H9 (cell line): ENCODE data around the gene RFT1. TPM values are rescaled to one million over a fixed set of nuclear protein-coding genes. Genes with fewer than 3 reads are reported as not detected.

Source experiments
- DNase-seq: peaks from one replicate; pipeline ENCODE4 v3.0.0-alpha.2; 2017
- H2AFZ ChIP-seq: one replicate; pipeline ENCODE4 v1.6.1; 2013; ENCODE audit warnings: mild to moderate bottlenecking, low read length, control low read depth, moderate library complexity
- H2AK5ac ChIP-seq: 2 replicates; pipeline ENCODE4 v1.6.1; 2013; ENCODE audit warnings: low read length, control low read depth, mixed read lengths; ENCODE audit not compliant: insufficient read length
- H2BK120ac ChIP-seq: one replicate; pipeline ENCODE4 v1.6.1; 2013; ENCODE audit warnings: low read depth, mild to moderate bottlenecking, low read length, control low read depth, inconsistent platforms; ENCODE audit not compliant: poor library complexity, severe bottlenecking
- H2BK12ac ChIP-seq: 2 replicates; pipeline ENCODE4 v1.6.1; 2013; ENCODE audit warnings: low read length, control low read depth, mixed read lengths, low read depth; ENCODE audit not compliant: insufficient read length
- H2BK15ac ChIP-seq: 2 replicates; pipeline ENCODE4 v1.6.1; 2013; ENCODE audit warnings: low read depth, low read length, control low read depth
- H2BK20ac ChIP-seq: one replicate; pipeline ENCODE4 v1.6.1; 2013; ENCODE audit warnings: low read depth, mild to moderate bottlenecking, low read length, control low read depth, inconsistent platforms; ENCODE audit not compliant: poor library complexity, severe bottlenecking
- H2BK5ac ChIP-seq: 2 replicates; pipeline ENCODE4 v1.6.1; 2013; ENCODE audit warnings: low read length, control low read depth, mixed read lengths; ENCODE audit not compliant: insufficient read length
- H3K14ac ChIP-seq: 2 replicates; pipeline ENCODE4 v1.6.1; 2013; ENCODE audit warnings: low read length, control low read depth; ENCODE audit not compliant: insufficient read depth
- H3K18ac ChIP-seq: 2 replicates; pipeline ENCODE4 v1.6.1; 2013; ENCODE audit warnings: low read depth, mild to moderate bottlenecking, mixed read lengths, low read length, control low read depth; ENCODE audit not compliant: insufficient read length
- H3K23ac ChIP-seq: 2 replicates; pipeline ENCODE4 v1.6.1; 2013; ENCODE audit warnings: low read length, control low read depth, mixed read lengths, low read depth; ENCODE audit not compliant: insufficient read length
- H3K23me2 ChIP-seq: 2 replicates; pipeline ENCODE4 v1.6.1; 2013; ENCODE audit warnings: low read depth, mild to moderate bottlenecking, mixed read lengths, low read length, control low read depth; ENCODE audit not compliant: insufficient read length, poor library complexity, severe bottlenecking
- H3K27ac ChIP-seq: 2 replicates; pipeline ENCODE4 v1.5.1; 2013; ENCODE audit warnings: low read length, control low read depth, mixed read lengths, low read depth; ENCODE audit not compliant: insufficient read length
- H3K27me3 ChIP-seq: 2 replicates; pipeline ENCODE4 v1.6.1; 2013; ENCODE audit warnings: low read length, control low read depth, inconsistent platforms; ENCODE audit not compliant: insufficient read depth
- H3K4ac ChIP-seq: 2 replicates; pipeline ENCODE4 v1.6.1; 2013; ENCODE audit warnings: low read depth, mild to moderate bottlenecking, control low read depth, inconsistent platforms, low read length, moderate library complexity
- H3K4me1 ChIP-seq: 2 replicates; pipeline ENCODE4 v1.6.1; 2013; ENCODE audit warnings: low read length, control low read depth, inconsistent platforms; ENCODE audit not compliant: insufficient read depth
- H3K4me2 ChIP-seq: 2 replicates; pipeline ENCODE4 v1.6.1; 2013; ENCODE audit warnings: low read length, control low read depth, mixed read lengths; ENCODE audit not compliant: insufficient read length, insufficient read depth
- H3K56ac ChIP-seq: 2 replicates; pipeline ENCODE4 v1.6.1; 2013; ENCODE audit warnings: low read depth, mild to moderate bottlenecking, mixed read lengths, low read length, control low read depth; ENCODE audit not compliant: insufficient read length
- H3K79me1 ChIP-seq: 2 replicates; pipeline ENCODE4 v1.6.1; 2013; ENCODE audit warnings: low read depth, mild to moderate bottlenecking, moderate library complexity, low read length, control low read depth, inconsistent platforms; ENCODE audit not compliant: insufficient read depth, poor library complexity, severe bottlenecking
- H3K79me2 ChIP-seq: 2 replicates; pipeline ENCODE4 v1.6.1; 2013; ENCODE audit warnings: low read length, control low read depth, inconsistent platforms; ENCODE audit not compliant: insufficient read depth
- H3K9ac ChIP-seq: 2 replicates; pipeline ENCODE4 v1.6.1; 2013; ENCODE audit warnings: low read length, control low read depth, mixed read lengths; ENCODE audit not compliant: insufficient read length; ENCODE audit errors: extremely low read depth
- H3K9me3 ChIP-seq: one replicate; pipeline ENCODE4 v1.6.1; 2013; ENCODE audit warnings: low read depth, low read length, inconsistent platforms; ENCODE audit not compliant: control insufficient read depth
- H3T11ph ChIP-seq: one replicate; pipeline ENCODE4 v1.6.1; 2013; ENCODE audit warnings: mild to moderate bottlenecking, low read length, control low read depth, inconsistent platforms
- H4K20me1 ChIP-seq: one replicate; pipeline ENCODE4 v1.6.1; 2013; ENCODE audit not compliant: control insufficient read depth, insufficient read length, insufficient read depth
- H4K5ac ChIP-seq: 2 replicates; pipeline ENCODE4 v1.6.1; 2013; ENCODE audit warnings: low read depth, mild to moderate bottlenecking, mixed read lengths, low read length, control low read depth; ENCODE audit not compliant: insufficient read length
- H4K8ac ChIP-seq: replicated peaks from 2 replicates; pipeline ENCODE4 v1.6.1; 2013; ENCODE audit warnings: low read length, control low read depth, mixed read lengths, low read depth; ENCODE audit not compliant: insufficient read length
- H4K91ac ChIP-seq: 2 replicates; pipeline ENCODE4 v1.6.1; 2013; ENCODE audit warnings: low read depth, mild to moderate bottlenecking, moderate library complexity, mixed read lengths, low read length, control low read depth; ENCODE audit not compliant: insufficient read length
- H3K27ac Mint-ChIP-seq, 3 experiments: 2 replicates in 2 of 3; 3 replicates in 1 of 3; pipeline ENCODE4 v1.8.0; 2020 to 2021; ENCODE audit warnings: mixed read lengths in 3 of 3, mild to moderate bottlenecking in 1 of 3, moderate library complexity in 1 of 3
- H3K27me3 Mint-ChIP-seq: 2 replicates; pipeline ENCODE4 v1.8.0; 2021; ENCODE audit warnings: low read depth, mild to moderate bottlenecking, moderate library complexity, mixed read lengths
- H3K36me3 Mint-ChIP-seq, 3 experiments: 2 replicates in 2 of 3; 3 replicates in 1 of 3; pipeline ENCODE4 v1.8.0; 2020 to 2021; ENCODE audit warnings: low read depth in 3 of 3, mixed read lengths in 3 of 3; ENCODE audit not compliant: insufficient read depth in 1 of 3
- H3K4me1 Mint-ChIP-seq, 2 experiments: 2 replicates each; pipeline ENCODE4 v1.8.0; 2020; ENCODE audit warnings: mixed read lengths in 2 of 2
- H3K4me3 Mint-ChIP-seq, 2 experiments: 2 replicates in 1 of 2; 3 replicates in 1 of 2; pipeline ENCODE4 v1.8.0; 2020 to 2021; ENCODE audit warnings: mild to moderate bottlenecking in 2 of 2, mixed read lengths in 2 of 2, moderate library complexity in 1 of 2
- H3K9me3 Mint-ChIP-seq, 2 experiments: 2 replicates in 1 of 2; 3 replicates in 1 of 2; pipeline ENCODE4 v1.8.0; 2020; ENCODE audit warnings: mild to moderate bottlenecking in 2 of 2, mixed read lengths in 2 of 2, moderate library complexity in 1 of 2
- WGBS: extraction: QIAGEN DNeasy Blood & Tissue Kit; methylation state at CpG from one replicate; pipeline ENCODE4 v1.1.7; 2013; ENCODE audit warnings: missing lambda C conversion rate, low lambda C conversion rate, mixed read lengths; ENCODE audit not compliant: insufficient read length; ENCODE audit errors: extremely low coverage; 5-methylcytosine and 5-hydroxymethylcytosine counted together
- total RNA-seq: library from RNA; stranded (reverse); gene quantifications from 2 replicates; pipeline ENCODE4 v1.2.1, GENCODE V29; 2021
- TF ChIP-seq, protein P1 (sequence below): fragments of 200-600 bp; sonication (generic); conservative IDR thresholded peaks from 3 replicates; pipeline ENCODE4 v1.8.0; 2021; ENCODE audit warnings: antibody characterized with exemption, mild to moderate bottlenecking

Gene RFT1
- total RNA-seq, 1 experiment from 2014 or later, result 24.1 TPM

DNA sequence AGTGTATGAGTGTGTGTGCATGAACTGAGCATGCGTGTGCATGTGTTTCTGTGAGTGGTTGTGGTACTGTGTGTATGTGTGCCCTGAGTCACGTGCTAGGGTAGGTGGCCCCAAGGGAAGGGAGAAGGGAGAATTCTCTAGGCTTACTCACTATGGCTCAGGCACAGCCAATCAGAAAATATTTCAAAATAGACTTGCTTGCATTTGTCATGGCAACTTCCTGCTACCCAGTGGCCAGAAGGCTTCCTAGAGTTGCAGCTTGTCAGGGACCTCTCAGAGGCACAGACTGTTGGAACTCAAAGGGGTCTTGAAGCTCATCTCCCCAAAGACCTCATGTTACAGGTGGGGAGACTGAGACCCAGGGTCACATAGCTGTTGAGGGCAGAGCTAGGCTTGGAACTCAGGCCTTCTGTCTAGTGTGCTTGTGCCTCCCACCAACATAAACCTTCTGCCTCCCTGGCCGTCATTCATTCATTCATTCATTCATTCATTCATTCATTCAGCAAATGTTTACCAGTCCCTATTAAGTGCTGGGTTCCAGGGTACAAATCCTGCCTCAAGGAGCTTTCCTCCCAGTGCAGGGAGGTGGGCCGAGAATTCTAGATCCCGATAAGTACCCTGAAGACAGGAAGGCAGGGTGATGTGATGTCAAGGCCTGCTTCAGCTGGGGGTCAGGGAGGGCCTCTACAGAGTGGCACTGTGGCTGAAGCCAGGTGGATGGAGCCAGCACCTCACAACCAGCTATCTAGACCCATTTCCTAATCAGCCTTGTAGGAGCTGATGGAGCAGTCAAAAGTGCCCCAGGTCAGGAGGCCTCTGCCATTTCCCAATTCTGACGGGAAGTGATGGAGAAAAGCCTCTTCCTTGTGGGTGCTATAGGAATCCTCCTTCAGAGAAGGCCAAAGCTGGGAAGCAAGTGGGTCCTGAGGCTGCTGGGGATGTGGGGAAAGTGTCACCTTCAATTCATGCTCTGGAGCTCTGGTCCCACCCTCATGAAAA is 10.9 kb upstream of the RFT1 start:
- no peak overlapping the region for H3K56ac ChIP-seq
- H3K36me3 Mint-ChIP-seq, result no peaks in the 10 kb centered on the region
- no peak overlapping the region for H3K4ac ChIP-seq
- H3K14ac ChIP-seq, result no peak overlapping the region
- H3K27ac ChIP-seq, result no peak overlapping the region
- no peaks in the 10 kb centered on the region for H3K27me3 ChIP-seq
- no peak overlapping the region for H4K8ac ChIP-seq
- H3K18ac ChIP-seq, result no peak overlapping the region
- no peak overlapping the region for H3K4me3 Mint-ChIP-seq
- H2BK12ac ChIP-seq, result no peak overlapping the region
- no peak overlapping the region for H3K4me2 ChIP-seq
- peaks cover 6% of the 10 kb centered on the region in 2 experiments; a peak in 3 of 4 replicates for H3K4me1 Mint-ChIP-seq
- no peak overlapping the region for H3K27ac Mint-ChIP-seq
- H3K23me2 ChIP-seq, result no peaks in the 10 kb centered on the region
- H2AK5ac ChIP-seq, result no peak overlapping the region
- H2BK20ac ChIP-seq, result no peak overlapping the region
- WGBS, result no CpG with 5 or more reads among the region's 6 CpGs
- TF ChIP-seq, protein P1, sequence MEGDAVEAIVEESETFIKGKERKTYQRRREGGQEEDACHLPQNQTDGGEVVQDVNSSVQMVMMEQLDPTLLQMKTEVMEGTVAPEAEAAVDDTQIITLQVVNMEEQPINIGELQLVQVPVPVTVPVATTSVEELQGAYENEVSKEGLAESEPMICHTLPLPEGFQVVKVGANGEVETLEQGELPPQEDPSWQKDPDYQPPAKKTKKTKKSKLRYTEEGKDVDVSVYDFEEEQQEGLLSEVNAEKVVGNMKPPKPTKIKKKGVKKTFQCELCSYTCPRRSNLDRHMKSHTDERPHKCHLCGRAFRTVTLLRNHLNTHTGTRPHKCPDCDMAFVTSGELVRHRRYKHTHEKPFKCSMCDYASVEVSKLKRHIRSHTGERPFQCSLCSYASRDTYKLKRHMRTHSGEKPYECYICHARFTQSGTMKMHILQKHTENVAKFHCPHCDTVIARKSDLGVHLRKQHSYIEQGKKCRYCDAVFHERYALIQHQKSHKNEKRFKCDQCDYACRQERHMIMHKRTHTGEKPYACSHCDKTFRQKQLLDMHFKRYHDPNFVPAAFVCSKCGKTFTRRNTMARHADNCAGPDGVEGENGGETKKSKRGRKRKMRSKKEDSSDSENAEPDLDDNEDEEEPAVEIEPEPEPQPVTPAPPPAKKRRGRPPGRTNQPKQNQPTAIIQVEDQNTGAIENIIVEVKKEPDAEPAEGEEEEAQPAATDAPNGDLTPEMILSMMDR, result no peak
- H3K79me1 ChIP-seq, result no peaks in the 10 kb centered on the region
- no peak overlapping the region for H2AFZ ChIP-seq
- H4K20me1 ChIP-seq, result no peaks in the 10 kb centered on the region
- no peak overlapping the region for H2BK15ac ChIP-seq
- H4K91ac ChIP-seq, result no peak overlapping the region
- H3K79me2 ChIP-seq, result no peaks in the 10 kb centered on the region
- no peak overlapping the region for H3T11ph ChIP-seq
- no peaks in the 10 kb centered on the region for H3K9me3 Mint-ChIP-seq
- H4K5ac ChIP-seq, result no peak overlapping the region
- no peak overlapping the region for H2BK5ac ChIP-seq
- DNase-seq, result no peak
- H3K9me3 ChIP-seq, result no peaks in the 10 kb centered on the region
- H3K27me3 Mint-ChIP-seq, result peaks cover 3% of the 10 kb centered on the region; the same call in 1 of the 2 replicates
- no peak overlapping the region for H2BK120ac ChIP-seq
- no peak overlapping the region for H3K9ac ChIP-seq
- H3K4me1 ChIP-seq, result no peaks in the 10 kb centered on the region
- no peak overlapping the region for H3K23ac ChIP-seq
